Liver (tissue), 9 donors: Measurements from ENCODE around the gene RYR3. TPM values are rescaled to one million over a fixed set of nuclear protein-coding genes. Genes with fewer than 3 reads are reported as not detected.

Source experiments
- DNase-seq: peaks from one replicate; pipeline ENCODE4 v3.0.0-alpha.2; 2017; ENCODE audit warnings: low spot score
- H3K27ac ChIP-seq, 2 donors: one replicate each; pipeline ENCODE4 v1.7.0; 2013; ENCODE audit warnings: inconsistent platforms in 2 of 2, low read length in 2 of 2, control low read depth in 1 of 2, low read depth in 1 of 2, mild to moderate bottlenecking in 1 of 2
- H3K27me3 ChIP-seq, 4 donors: one replicate each; pipeline versions ENCODE4 v1.6.1 to v1.7.0; 2013; ENCODE audit warnings: low read length in 3 of 4, inconsistent platforms in 1 of 4, mild to moderate bottlenecking in 1 of 4, moderate library complexity in 1 of 4; ENCODE audit not compliant: control insufficient read depth in 4 of 4, insufficient read depth in 4 of 4
- H3K36me3 ChIP-seq, 4 donors: one replicate each; pipeline versions ENCODE4 v1.6.1 to v1.7.0; 2013; ENCODE audit warnings: low read length in 3 of 4, mild to moderate bottlenecking in 3 of 4, low read depth in 1 of 4, moderate library complexity in 1 of 4; ENCODE audit not compliant: control insufficient read depth in 4 of 4, insufficient read depth in 3 of 4
- H3K4me1 ChIP-seq, 4 donors: one replicate each; pipeline versions ENCODE4 v1.6.1 to v1.7.0; 2013; ENCODE audit warnings: low read length in 3 of 4, mild to moderate bottlenecking in 3 of 4, moderate library complexity in 1 of 4; ENCODE audit not compliant: control insufficient read depth in 4 of 4, insufficient read depth in 4 of 4
- H3K4me3 ChIP-seq, 3 donors: one replicate each; pipeline versions ENCODE4 v1.6.1 to v1.7.0; 2013; ENCODE audit warnings: low read length in 3 of 3, control low read depth in 1 of 3, low read depth in 1 of 3, mild to moderate bottlenecking in 1 of 3
- H3K9ac ChIP-seq, 2 donors: one replicate each; pipeline ENCODE4 v1.7.0; 2013; ENCODE audit warnings: low read length in 2 of 2, mild to moderate bottlenecking in 2 of 2, moderate library complexity in 2 of 2, control low read depth in 1 of 2, low read depth in 1 of 2
- H3K9me3 ChIP-seq, 4 donors: one replicate each; pipeline versions ENCODE4 v1.6.1 to v1.7.0; 2013; ENCODE audit warnings: low read length in 3 of 4; ENCODE audit not compliant: control insufficient read depth in 4 of 4
- ATF3 ChIP-seq: IDR thresholded peaks from 2 replicates; pipeline ENCODE4 v1.6.1; 2016; ENCODE audit warnings: antibody characterized with exemption
- CTCF ChIP-seq: fragments of 150-350 bp; IDR thresholded peaks from 2 replicates; pipeline ENCODE4 v1.5.1; 2017; ENCODE audit warnings: improper control_type of control experiment, low read depth, low read length; ENCODE audit not compliant: missing input control
- FOXA1 ChIP-seq: IDR thresholded peaks from 2 replicates; pipeline ENCODE4 v1.6.1; 2016; ENCODE audit warnings: antibody characterized with exemption
- FOXA2 ChIP-seq: IDR thresholded peaks from 2 replicates; pipeline ENCODE4 v1.6.1; 2016; ENCODE audit warnings: antibody characterized with exemption
- GABPA ChIP-seq, 2 donors: IDR thresholded peaks in 1 of 2; conservative IDR thresholded peaks in 1 of 2; 2 replicates each; pipeline ENCODE4 v1.6.1; 2016; ENCODE audit warnings: antibody characterized with exemption in 2 of 2, mild to moderate bottlenecking in 1 of 2, moderate library complexity in 1 of 2
- HNF4G ChIP-seq: IDR thresholded peaks from 2 replicates; pipeline ENCODE4 v1.6.1; 2016; ENCODE audit warnings: antibody characterized with exemption
- JUND ChIP-seq, 2 donors: IDR thresholded peaks; 2 replicates each; pipeline ENCODE4 v1.6.1; 2016; ENCODE audit warnings: antibody characterized with exemption in 2 of 2
- MAX ChIP-seq: IDR thresholded peaks from 2 replicates; pipeline ENCODE4 v1.6.1; 2016; ENCODE audit warnings: antibody characterized with exemption
- NR2F2 ChIP-seq: IDR thresholded peaks from 2 replicates; pipeline ENCODE4 v1.6.1; 2016; ENCODE audit warnings: antibody characterized with exemption
- RAD21 ChIP-seq, 2 donors: IDR thresholded peaks; 2 replicates each; pipeline ENCODE4 v1.6.1; 2016; ENCODE audit warnings: antibody characterized with exemption in 2 of 2, mild to moderate bottlenecking in 2 of 2
- SP1 ChIP-seq: IDR thresholded peaks from 2 replicates; pipeline ENCODE4 v1.6.1; 2018; ENCODE audit warnings: antibody characterized with exemption, mild to moderate bottlenecking
- TAF1 ChIP-seq: conservative IDR thresholded peaks from 2 replicates; pipeline ENCODE4 v1.6.1; 2016; ENCODE audit warnings: antibody characterized with exemption, mild to moderate bottlenecking
- YY1 ChIP-seq: IDR thresholded peaks from 2 replicates; pipeline ENCODE4 v1.6.1; 2016; ENCODE audit warnings: antibody characterized with exemption, mild to moderate bottlenecking
- ZBTB33 ChIP-seq: IDR thresholded peaks from 2 replicates; pipeline ENCODE4 v1.6.1; 2016; ENCODE audit warnings: antibody characterized with exemption
- WGBS: extraction: QIAGEN DNeasy Blood & Tissue Kit; methylation state at CpG from one replicate; pipeline ENCODE4 v1.1.7; 2013; 5-methylcytosine and 5-hydroxymethylcytosine counted together
- polyA plus RNA-seq, 2 donors: library from polyadenylated mRNA; stranded (reverse) in 1 of 2; unstranded in 1 of 2; fragments of 200-250 nt in 1 of 2; fragments of >200 nt in 1 of 2; fragmentation: Nextera tagmentation in 1 of 2; extraction: Ambion mirVana in 1 of 2; gene quantifications; one replicate each; pipeline versions ENCODE4 v1.2.1 to v1.2.3, GENCODE V29; 2013 to 2015
- total RNA-seq, 2 donors: library from RNA; depleted of rRNA; stranded (reverse); fragments of >200 nt; gene quantifications; one replicate each; pipeline ENCODE4 v1.2.3, GENCODE V29; 2014
- donor health status: healthy.
- donor health status: healthy.
- donor health status: healthy.
- donor health status: healthy.
- donor health status: healthy.

The RYR3 gene
- total and polyA plus RNA-seq, 4 donors: 0.01 to 1.1 (median 0.22) TPM

- TF ChIP-seq CTCF (no peak), TAF1 (no peak), FOXA2 (no peak), RAD21 (IDR thresholded peaks at IDR 0.05) (no peak)
Measured at GRCh38 chr15:33780011-33780768, 469.4 kb downstream of the RYR3 start (continued).

- Histone ChIP-seq H3K9ac (no peak overlapping the region), H3K27me3 (no peaks in the 10 kb centered on the region), H3K9me3 (no peaks in the 10 kb centered on the region), H3K4me3 (no peak overlapping the region), H3K36me3 (no peaks in the 10 kb centered on the region), H3K4me1 (no peaks in the 10 kb centered on the region), H3K27ac (no peak overlapping the region)
- no peak for TF ChIP-seq SP1
- no peak for TF ChIP-seq HNF4G
- 64% methylated on average over 5 of the region's 5 CpGs for WGBS
- DNase-seq: no peak
Measured at GRCh38 chr15:33782966-33783365, 472.2 kb downstream of the RYR3 start.

GRCh38 chr15:33785366-33785765, 474.6 kb downstream of the RYR3 start:
- no peaks in the 10 kb centered on the region for H3K27me3 ChIP-seq
- TF ChIP-seq ZBTB33: no peak
- no peak for TF ChIP-seq CTCF
- no peak for TF ChIP-seq MAX
- TF ChIP-seq ATF3: no peak
- TF ChIP-seq GABPA (IDR thresholded peaks at IDR 0.05 in 1 of 2, conservative IDR thresholded peaks at IDR 0.05 in 1 of 2): no peak
- TF ChIP-seq NR2F2: no peak
- TF ChIP-seq FOXA1: no peak
- TF ChIP-seq JUND (IDR thresholded peaks at IDR 0.05): no peak
- TF ChIP-seq YY1: no peak
- no peaks in the 10 kb centered on the region for H3K4me1 ChIP-seq
- H3K27ac ChIP-seq: no peak overlapping the region
- no peaks in the 10 kb centered on the region for H3K36me3 ChIP-seq
- no peaks in the 10 kb centered on the region for H3K9me3 ChIP-seq
- DNase-seq: no peak
- 75% methylated on average over 6 of the region's 6 CpGs for WGBS
- no peak overlapping the region for H3K9ac ChIP-seq
- no peak overlapping the region for H3K4me3 ChIP-seq
